ENCODE data around the gene RBP4.

GRCh38 chr10:93568105-93568390 lies 33.0 kb downstream of the RBP4 start:
- TF ChIP-seq FOXP2 (optimal IDR thresholded peaks at IDR 0.05; ENCODE audit: control extremely low read depth, extremely low read length, insufficient read depth) (no peak), EZH2 (IDR thresholded peaks at IDR 0.05) (no peak)
